Heart right ventricle (tissue), 16 donors: ENCODE measurements around the gene TM4SF1. TPM values are rescaled to one million over a fixed set of nuclear protein-coding genes. Genes with fewer than 3 reads are reported as not detected.

Experiments used
- ATAC-seq, 8 donors: fragments of 200-7000 bp; cut with Tn5 transposase; one replicate each; pipeline ENCODE4 v1.9.1; 2020; ENCODE audit warnings: mild to moderate bottlenecking in 8 of 8, moderate library complexity in 8 of 8, moderate number of reproducible peaks in 1 of 8
- DNase-seq, 2 donors: peaks; one replicate each; pipeline ENCODE4 v3.0.0-alpha.2; 2020
- H3K27ac ChIP-seq, 10 donors: fragments of 200-600 bp; sonication (generic) in 2 of 10; one replicate each; pipeline versions ENCODE4 v1.5.0 to v1.8.0; 2020 to 2022; ENCODE audit warnings: mild to moderate bottlenecking in 3 of 10
- H3K27me3 ChIP-seq, 7 donors: fragments of 200-600 bp; one replicate each; pipeline ENCODE4 v1.8.0; 2021 to 2022; ENCODE audit warnings: mild to moderate bottlenecking in 2 of 7
- H3K36me3 ChIP-seq, 9 donors: fragments of 200-600 bp; sonication (generic) in 1 of 9; one replicate each; pipeline versions ENCODE4 v1.5.0 to v1.8.0; 2020 to 2022; ENCODE audit warnings: mild to moderate bottlenecking in 2 of 9
- H3K4me1 ChIP-seq, 9 donors: fragments of 200-600 bp; sonication (generic) in 1 of 9; one replicate each; pipeline versions ENCODE4 v1.5.0 to v1.8.0; 2020 to 2022; ENCODE audit warnings: mild to moderate bottlenecking in 4 of 9
- H3K4me3 ChIP-seq, 10 donors: fragments of 200-600 bp; sonication (generic) in 2 of 10; one replicate each; pipeline versions ENCODE4 v1.5.0 to v1.8.0; 2020 to 2022; ENCODE audit warnings: mild to moderate bottlenecking in 7 of 10, moderate library complexity in 2 of 10
- H3K9me3 ChIP-seq, 11 donors: fragments of 200-600 bp in 10 of 11; sonication (generic) in 2 of 11; one replicate each; pipeline versions ENCODE4 v1.5.0 to v1.8.0; 2013 to 2022; ENCODE audit warnings: mild to moderate bottlenecking in 2 of 11, control low read depth in 1 of 11, moderate library complexity in 1 of 11
- WGBS, 2 donors: extraction: QIAGEN DNeasy Blood & Tissue Kit; methylation state at CpG; one replicate each; pipeline ENCODE4 v1.1.7; 2013; ENCODE audit warnings: inconsistent platforms in 1 of 2; 5-methylcytosine and 5-hydroxymethylcytosine counted together
- intact Hi-C, 10 donors: fragments of 100-400 bp; cut with DNase I; formaldehyde crosslinking; loops; one replicate each; pipeline versions ENCODE4 v1.11.1 to v1.14.2; 2022
- polyA plus RNA-seq, 2 donors: library from polyadenylated mRNA; stranded (reverse); fragments of 200-250 nt; gene quantifications; one replicate each; pipeline ENCODE4 v1.2.3, GENCODE V29; 2013
- total RNA-seq, 10 donors: library from RNA; stranded (reverse); fragmentation: NEBNext Ultra II Directional in 3 of 10; extraction: Animal tissue kit (Norgen Biotek cat#: 25700) in 3 of 10; gene quantifications; one replicate each; pipeline versions ENCODE4 v1.2.1 to v1.2.4, GENCODE V29; 2021 to 2023
- TF ChIP-seq, protein P1 (sequence below), 9 donors: fragments of 200-600 bp; sonication (generic) in 2 of 9; IDR thresholded peaks; one replicate each; pipeline versions ENCODE4 v1.5.0 to v1.8.0; 2021 to 2022; ENCODE audit warnings: antibody characterized with exemption in 9 of 9, mild to moderate bottlenecking in 5 of 9, moderate library complexity in 1 of 9
- donor health status: Arrhythmogenic right ventricular cardiomyopathy.
- donor health status: ischemic (EF 13 %, LVEDD 7.1; RV severe dilation, severe dysfunction).
- donor health status: healthy with polysubstance abuse.
- donor health status: DM: no; HTN: yes; CAD: no.
- donor health status: DM: no; HTN: no; CAD: no.
- donor health status: ischemic (EF 25% LVEDD 6.9; RV normal size, moderate dysfunction).
- donor health status: ischemic (EF 25% LVEDD 5.7; RV mildly dilated, moderate dysfunction).
- donor health status: healthy.
- donor health status: DM: yes; HTN: yes; CAD: no.
- donor health status: Ischemic cardiomyopathy.
- donor health status: ischemic (EF 35%, LVEDD 5.7; RV mildly dilated, moderate dysfunction).
- donor health status: nonischemic (EF 11% LVEDD 7.7; RV severe dilation, severe dysfunction).
- donor health status: DM: yes; HTN: yes; CAD: no.
- donor health status: PGD.
- donor health status: ischemic (EF 29% LVEDD 5.4; RV normal size, mild dysfunction).
- donor health status: nonischemic (EF 23%, LVEDD 6.1; RV moderate dilation, normal function).

TM4SF1 gene
- total and polyA plus RNA-seq, 12 donors: 63.6 to 142 (median 104) TPM

DNA sequence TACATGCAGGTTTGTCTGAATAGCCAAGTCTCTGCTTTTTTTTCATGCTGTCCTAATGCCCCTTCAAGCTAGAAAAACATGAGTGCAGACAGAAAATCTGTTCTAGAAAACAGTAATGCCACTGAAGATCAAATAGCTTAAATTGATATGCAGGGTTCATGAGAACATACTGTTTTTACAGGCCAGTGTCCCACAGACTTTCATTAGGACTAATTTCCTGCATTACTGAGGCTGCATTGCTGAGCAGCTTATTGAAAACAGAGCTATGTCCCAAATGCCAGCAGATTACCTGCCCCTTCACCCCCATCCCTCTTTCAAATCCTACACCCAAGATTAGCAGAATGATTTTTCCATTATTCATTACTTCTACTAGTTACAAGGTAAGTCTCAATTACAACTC is 44.7 kb downstream of the TM4SF1 start:
- peak in 2 of 8 donors; percentile 40 to 41 for ATAC-seq

GRCh38 chr3:149332227-149332765 is 45.2 kb downstream of the TM4SF1 start:
- ATAC-seq: peak in 1 of 8 donors; percentile 36
- intact Hi-C loops: loop anchor here in 1 of 10 donors (5.0 kb wide), 1 partner anchor 45 kb away; the partner anchor contains the start of gene TM4SF1
- DNase-seq: no peak
- 8 to 16% methylated on average over 1 of the region's 1 CpG for WGBS, 2 donors
- Histone ChIP-seq H3K4me3 (peak overlapping the region in 9 of 10 donors; percentile 8 to 55 (median 40)), H3K9me3 (no peaks in the 10 kb centered on the region), H3K27me3 (no peaks in the 10 kb centered on the region), H3K27ac (peak overlapping the region; percentile 40 to 85 (median 72)), H3K36me3 (peaks cover 0 to 4% (median 0%) of the 10 kb centered on the region in 9 donors), H3K4me1 (peaks cover 0 to 33% (median 5%) of the 10 kb centered on the region in 9 donors)
- TF ChIP-seq, protein P1, sequence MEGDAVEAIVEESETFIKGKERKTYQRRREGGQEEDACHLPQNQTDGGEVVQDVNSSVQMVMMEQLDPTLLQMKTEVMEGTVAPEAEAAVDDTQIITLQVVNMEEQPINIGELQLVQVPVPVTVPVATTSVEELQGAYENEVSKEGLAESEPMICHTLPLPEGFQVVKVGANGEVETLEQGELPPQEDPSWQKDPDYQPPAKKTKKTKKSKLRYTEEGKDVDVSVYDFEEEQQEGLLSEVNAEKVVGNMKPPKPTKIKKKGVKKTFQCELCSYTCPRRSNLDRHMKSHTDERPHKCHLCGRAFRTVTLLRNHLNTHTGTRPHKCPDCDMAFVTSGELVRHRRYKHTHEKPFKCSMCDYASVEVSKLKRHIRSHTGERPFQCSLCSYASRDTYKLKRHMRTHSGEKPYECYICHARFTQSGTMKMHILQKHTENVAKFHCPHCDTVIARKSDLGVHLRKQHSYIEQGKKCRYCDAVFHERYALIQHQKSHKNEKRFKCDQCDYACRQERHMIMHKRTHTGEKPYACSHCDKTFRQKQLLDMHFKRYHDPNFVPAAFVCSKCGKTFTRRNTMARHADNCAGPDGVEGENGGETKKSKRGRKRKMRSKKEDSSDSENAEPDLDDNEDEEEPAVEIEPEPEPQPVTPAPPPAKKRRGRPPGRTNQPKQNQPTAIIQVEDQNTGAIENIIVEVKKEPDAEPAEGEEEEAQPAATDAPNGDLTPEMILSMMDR (IDR thresholded peaks at IDR 0.05): no peak

More for the DNA sequence above, 44.7 kb downstream of the TM4SF1 start:
- Histone ChIP-seq H3K36me3 (peaks cover 0 to 4% (median 0%) of the 10 kb centered on the region in 9 donors), H3K27me3 (no peaks in the 10 kb centered on the region), H3K27ac (peak overlapping the region; percentile 40 to 85 (median 72)), H3K4me1 (peaks cover 0 to 34% (median 5%) of the 10 kb centered on the region in 9 donors), H3K4me3 (peak overlapping the region in 9 of 10 donors; percentile 8 to 55 (median 40)), H3K9me3 (no peaks in the 10 kb centered on the region)
- intact Hi-C loops: loop anchor here in 1 of 10 donors (5.0 kb wide), 1 partner anchor 45 kb away; the partner anchor contains the start of gene TM4SF1
- TF ChIP-seq, protein P1 (IDR thresholded peaks at IDR 0.05): no peak
- no peak for DNase-seq

- TF ChIP-seq, protein P1 (IDR thresholded peaks at IDR 0.05): no peak
- Histone ChIP-seq H3K36me3 (peaks cover 0 to 4% (median 0%) of the 10 kb centered on the region in 9 donors), H3K9me3 (no peaks in the 10 kb centered on the region), H3K27me3 (no peaks in the 10 kb centered on the region), H3K27ac (peak overlapping the region in 4 of 10 donors; percentile 15 to 85 (median 78)), H3K4me1 (peaks cover 0 to 24% (median 5%) of the 10 kb centered on the region in 9 donors), H3K4me3 (peak overlapping the region in 8 of 10 donors; percentile 8 to 55 (median 40))
- intact Hi-C loops: loop anchor here in 1 of 10 donors (5.0 kb wide), 1 partner anchor 46 kb away; the partner anchor contains the start of gene TM4SF1
- ATAC-seq (no peak), DNase-seq (no peak)
- 60 to 73% methylated on average over 2 of the region's 2 CpGs for WGBS, 2 donors
These were observed 46.1 kb downstream of the TM4SF1 start for GRCh38 chr3:149331396-149331795.

DNA sequence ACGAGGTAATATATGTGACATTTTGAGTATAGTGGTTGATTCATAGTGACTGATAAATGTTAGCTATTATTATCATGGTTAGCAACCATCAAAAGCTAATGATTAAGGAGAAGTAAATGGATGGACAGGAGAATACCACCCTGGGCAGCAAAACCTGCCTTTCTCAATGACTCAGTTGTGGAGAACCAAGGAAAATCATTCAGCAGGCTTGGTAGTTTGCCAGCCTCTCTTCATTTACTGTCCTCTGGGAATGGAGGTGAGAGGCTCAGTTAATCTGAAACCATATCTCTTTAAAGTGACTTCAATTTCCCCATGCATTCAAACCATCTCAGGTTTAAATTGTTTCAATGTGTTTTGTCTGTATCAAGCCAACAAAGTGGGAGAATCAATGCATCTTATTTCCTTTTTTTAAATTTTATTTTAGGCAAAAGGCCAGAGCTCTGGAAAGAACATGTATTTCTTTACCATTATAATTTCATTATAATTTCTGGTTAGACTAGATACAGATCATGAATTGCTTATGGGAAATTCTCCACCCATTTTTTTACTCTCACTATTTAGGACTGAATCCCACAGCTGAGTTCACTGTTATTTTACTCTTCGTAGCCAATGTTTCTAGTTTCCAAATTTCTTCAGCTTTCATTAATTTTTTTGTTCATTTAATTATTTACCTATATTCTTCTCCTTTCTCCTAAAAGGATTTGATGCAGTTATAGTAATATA is 46.7 kb downstream of the TM4SF1 start:
- H3K9me3 ChIP-seq: no peaks in the 10 kb centered on the region
- TF ChIP-seq, protein P1 (IDR thresholded peaks at IDR 0.05): no peak
- no peaks in the 10 kb centered on the region for H3K27me3 ChIP-seq
- 82 to 85% methylated on average over 2 of the region's 2 CpGs for WGBS, 2 donors
- peaks cover 0 to 4% (median 0%) of the 10 kb centered on the region in 9 donors for H3K36me3 ChIP-seq
- intact Hi-C loops: loop anchor here in 1 of 10 donors (5.0 kb wide), 1 partner anchor 47 kb away; the partner anchor contains the start of gene TM4SF1
- no peak for ATAC-seq
- peak overlapping the region in 3 of 10 donors; percentile 23 to 81 (median 74) for H3K27ac ChIP-seq
- no peak for DNase-seq
- H3K4me3 ChIP-seq: peak overlapping the region in 6 of 10 donors; percentile 17 to 55 (median 44)
- peaks cover 0 to 22% (median 0%) of the 10 kb centered on the region in 9 donors for H3K4me1 ChIP-seq
